ENCODE results near the gene PCCA. TPM values are rescaled to one million over a fixed set of nuclear protein-coding genes. Genes with fewer than 3 reads are reported as not detected.

The PCCA gene
- total RNA-seq, 1 experiment from 2014 or later: 52.8 TPM

GRCh38 chr13:100336795-100337516 is 248.1 kb downstream of the PCCA start (continued):
- TF ChIP-seq ZBTB43 (CRISPR knock-in tag; IDR thresholded peaks at IDR 0.05): no peak
- TF ChIP-seq NFYB (CRISPR knock-in tag; conservative IDR thresholded peaks at IDR 0.05; ENCODE audit: low read depth): no peak
- TF ChIP-seq ZNF425 (CRISPR knock-in tag; conservative IDR thresholded peaks at IDR 0.05): no peak
- TF ChIP-seq PRDM15 (CRISPR knock-in tag; IDR thresholded peaks at IDR 0.05): no peak
- TF ChIP-seq ZNF138 (CRISPR knock-in tag; conservative IDR thresholded peaks at IDR 0.05): no peak
- TF ChIP-seq RORB (CRISPR knock-in tag; IDR thresholded peaks at IDR 0.05): no peak
- TF ChIP-seq GTF2I (CRISPR knock-in tag; conservative IDR thresholded peaks at IDR 0.05): no peak

- Mint-ChIP-seq H3K36me3 (peaks cover 28% of the 10 kb centered on the region), H3K27ac (no peak overlapping the region), H3K4me1 (peaks cover 15% of the 10 kb centered on the region), H3K27me3 (ENCODE audit: low read depth) (no peaks in the 10 kb centered on the region), H3K9me3 (peaks cover 9% of the 10 kb centered on the region), H3K4me3 (no peak overlapping the region)
- ChIA-PET POLR2A (no interaction called here), CTCF (no interaction called here)
- TF ChIP-seq ERG (CRISPR knock-in tag; IDR thresholded peaks at IDR 0.05): no peak
- no peak for TF ChIP-seq USF2 (CRISPR knock-in tag; IDR thresholded peaks at IDR 0.05)
- no peak for TF ChIP-seq NFYB (CRISPR knock-in tag; conservative IDR thresholded peaks at IDR 0.05; ENCODE audit: low read depth)
- TF ChIP-seq KAT7 (CRISPR knock-in tag; IDR thresholded peaks at IDR 0.05; ENCODE audit: borderline replicate concordance): no peak
- TF ChIP-seq SOX15 (CRISPR knock-in tag; IDR thresholded peaks at IDR 0.05): no peak
- no peak for TF ChIP-seq CDX4 (CRISPR knock-in tag; IDR thresholded peaks at IDR 0.05; ENCODE audit: borderline replicate concordance)
- no peak for TF ChIP-seq ETV6 (CRISPR knock-in tag; IDR thresholded peaks at IDR 0.05)
- no peak for TF ChIP-seq FOXP4 (CRISPR knock-in tag; IDR thresholded peaks at IDR 0.05)
- TF ChIP-seq GTF2I (CRISPR knock-in tag; conservative IDR thresholded peaks at IDR 0.05): no peak
- no peak for DNase-seq (ENCODE audit: low spot score)
- no peak for ATAC-seq
Observed at GRCh38 chr13:100338275-100338674, 249.4 kb downstream of the PCCA start.
